H1 (cell line): ENCODE data around the gene SRP9. TPM values are rescaled to one million over a fixed set of nuclear protein-coding genes. Genes with fewer than 3 reads are reported as not detected.
"Not testable (repeated sequence)": the region's sequence is repeated elsewhere in the genome, so short reads cannot be mapped to it uniquely, and the experiment has no call there.

ENCODE experiments used
- CTCF ChIA-PET: fragments of 300-600 bp; sonication (Branson Sonifier 250); formaldehyde crosslinking; loops from one replicate; lab custom pipeline; 2021; ENCODE audit not compliant: partially characterized antibody; lab: Charles Lee
- POLR2A ChIA-PET: fragments of 300-600 bp; sonication (Branson Sonifier 250); formaldehyde crosslinking; loops from one replicate; lab custom pipeline; 2021; ENCODE audit warnings: inconsistent platforms; ENCODE audit not compliant: partially characterized antibody; lab: Charles Lee
- DNase-seq, 2 experiments: peaks; one replicate each; pipeline versions ENCODE4 v3.0.0 to v3.0.0-alpha.2; 2010 to 2022; ENCODE audit warnings: low spot score in 2 of 2, low read depth in 1 of 2, mixed read lengths in 1 of 2
- FAIRE-seq: peaks from 2 replicates; lab custom pipeline; 2011; peaks lifted over from hg19 to GRCh38; lab: Jason Lieb, UNC
- H2AFZ ChIP-seq: 2 replicates; pipeline ENCODE4 v1.8.1; 2012; ENCODE audit warnings: low read length, inconsistent platforms
- H2AK5ac ChIP-seq: 2 replicates; pipeline ENCODE4 v1.6.1; 2013; ENCODE audit warnings: low read depth, low read length
- H2BK120ac ChIP-seq: replicated peaks from 2 replicates; pipeline ENCODE3; 2013; ENCODE audit warnings: low read depth, low read length, inconsistent platforms
- H2BK12ac ChIP-seq: 2 replicates; pipeline ENCODE4 v1.6.1; 2013; ENCODE audit warnings: low read depth, low read length
- H2BK15ac ChIP-seq: 2 replicates; pipeline ENCODE4 v1.6.1; 2013; ENCODE audit warnings: low read length
- H2BK20ac ChIP-seq: 2 replicates; pipeline ENCODE4 v1.6.1; 2013; ENCODE audit warnings: low read length
- H2BK5ac ChIP-seq: 2 replicates; pipeline ENCODE4 v1.6.1; 2013; ENCODE audit warnings: low read depth, low read length
- H3K14ac ChIP-seq: 2 replicates; pipeline ENCODE4 v1.6.1; 2013; ENCODE audit warnings: inconsistent platforms; ENCODE audit not compliant: insufficient read length
- H3K18ac ChIP-seq: 2 replicates; pipeline ENCODE4 v1.6.1; 2013; ENCODE audit warnings: low read length; ENCODE audit errors: extremely low read depth
- H3K23ac ChIP-seq: 2 replicates; pipeline ENCODE4 v1.6.1; 2013; ENCODE audit warnings: inconsistent platforms; ENCODE audit not compliant: insufficient read length
- H3K23me2 ChIP-seq: 2 replicates; pipeline ENCODE4 v1.6.1; 2013; ENCODE audit warnings: low read depth, low read length
- H3K27ac ChIP-seq: 2 replicates; pipeline ENCODE4 v1.6.1; 2011; ENCODE audit warnings: low read depth, low read length, inconsistent platforms
- H3K27me3 ChIP-seq, 4 experiments: replicated peaks in 1 of 4; 1 replicate in 1 of 4; 2 replicates in 3 of 4; pipeline versions ENCODE4 v1.6.1 to v1.8.1; 2011 to 2013; ENCODE audit warnings: low read length in 3 of 4, mild to moderate bottlenecking in 3 of 4, inconsistent platforms in 2 of 4, mixed read lengths in 2 of 4, moderate library complexity in 1 of 4; ENCODE audit not compliant: control insufficient read depth in 3 of 4, insufficient read depth in 3 of 4; ENCODE audit errors: extremely low read depth in 1 of 4
- H3K36me3 ChIP-seq, 4 experiments: 2 replicates each; pipeline versions ENCODE4 v1.6.1 to v1.8.1; 2011 to 2013; ENCODE audit warnings: mild to moderate bottlenecking in 4 of 4, low read length in 3 of 4, moderate library complexity in 2 of 4, control low read depth in 1 of 4, inconsistent platforms in 1 of 4; ENCODE audit not compliant: insufficient read depth in 4 of 4, control insufficient read depth in 2 of 4
- H3K4ac ChIP-seq: replicated peaks from 2 replicates; pipeline ENCODE3; 2013; ENCODE audit warnings: low read length, low read depth, mixed read lengths, inconsistent platforms; ENCODE audit not compliant: insufficient read length
- H3K4me1 ChIP-seq, 4 experiments: replicated peaks in 1 of 4; 1 replicate in 1 of 4; 2 replicates in 3 of 4; pipeline versions ENCODE4 v1.6.1 to v1.8.1; 2011 to 2013; ENCODE audit warnings: low read length in 3 of 4, inconsistent platforms in 2 of 4, mixed read lengths in 1 of 4; ENCODE audit not compliant: insufficient read depth in 4 of 4, control insufficient read depth in 3 of 4
- H3K4me2 ChIP-seq, 2 experiments: 2 replicates each; pipeline versions ENCODE4 v1.6.1 to v1.8.1; 2011 to 2013; ENCODE audit warnings: low read depth in 2 of 2, low read length in 2 of 2, control low read depth in 1 of 2, inconsistent platforms in 1 of 2, mild to moderate bottlenecking in 1 of 2; ENCODE audit not compliant: insufficient read depth in 1 of 2
- H3K4me3 ChIP-seq, 4 experiments: fragments of 200-600, 300-600 bp in 1 of 4; sonication (generic), shearing (Covaris generic), sonication (Bioruptor Twin) in 1 of 4; 2 replicates each; pipeline versions ENCODE4 v1.5.1 to v1.8.1; 2011 to 2016; ENCODE audit warnings: low read length in 4 of 4, low read depth in 3 of 4, control low read depth in 2 of 4, inconsistent platforms in 2 of 4, mild to moderate bottlenecking in 2 of 4, mixed read lengths in 1 of 4, moderate library complexity in 1 of 4; ENCODE audit not compliant: insufficient read depth in 2 of 4; ENCODE audit errors: extremely low read depth in 1 of 4
- H3K56ac ChIP-seq: replicated peaks from 2 replicates; pipeline ENCODE3; 2013; ENCODE audit warnings: low read depth, mild to moderate bottlenecking, mixed read lengths, low read length, inconsistent platforms; ENCODE audit not compliant: insufficient read length
- H3K79me1 ChIP-seq: 2 replicates; pipeline ENCODE4 v1.6.1; 2013; ENCODE audit warnings: low read depth, low read length, control low read depth
- H3K79me2 ChIP-seq, 2 experiments: 2 replicates each; pipeline versions ENCODE4 v1.6.1 to v1.8.1; 2012 to 2013; ENCODE audit warnings: low read length in 2 of 2, mild to moderate bottlenecking in 2 of 2, inconsistent platforms in 1 of 2; ENCODE audit not compliant: insufficient read depth in 2 of 2, control insufficient read depth in 1 of 2
- H3K9ac ChIP-seq, 4 experiments: replicated peaks in 1 of 4; 1 replicate in 1 of 4; 2 replicates in 3 of 4; pipeline versions ENCODE4 v1.6.1 to v1.8.1; 2011 to 2013; ENCODE audit warnings: low read depth in 3 of 4, low read length in 3 of 4, control low read depth in 2 of 4, mild to moderate bottlenecking in 2 of 4, moderate library complexity in 2 of 4, inconsistent platforms in 1 of 4; ENCODE audit errors: extremely low read depth in 1 of 4
- H3K9me3 ChIP-seq, 2 experiments: 2 replicates each; pipeline versions ENCODE4 v1.6.1 to v1.8.1; 2012 to 2013; ENCODE audit warnings: mild to moderate bottlenecking in 2 of 2, moderate library complexity in 2 of 2, control low read depth in 1 of 2, inconsistent platforms in 1 of 2, low read depth in 1 of 2, low read length in 1 of 2, mixed read lengths in 1 of 2; ENCODE audit not compliant: insufficient read depth in 2 of 2
- H4K20me1 ChIP-seq, 2 experiments: replicated peaks in 1 of 2; 2 replicates each; pipeline versions ENCODE3 to v1.8.1; 2011 to 2013; ENCODE audit warnings: inconsistent platforms in 2 of 2, low read length in 2 of 2, mild to moderate bottlenecking in 1 of 2; ENCODE audit not compliant: insufficient read depth in 2 of 2, control insufficient read depth in 1 of 2
- H4K5ac ChIP-seq: 2 replicates; pipeline ENCODE4 v1.6.1; 2013; ENCODE audit warnings: low read length, low read depth, mixed read lengths, inconsistent platforms; ENCODE audit not compliant: insufficient read length
- H4K8ac ChIP-seq: 2 replicates; pipeline ENCODE4 v1.8.0; 2013; ENCODE audit warnings: mild to moderate bottlenecking, moderate library complexity, low read length, inconsistent platforms; ENCODE audit not compliant: insufficient read depth; ENCODE audit errors: extremely low read depth
- H4K91ac ChIP-seq: replicated peaks from 2 replicates; pipeline ENCODE3; 2013; ENCODE audit warnings: low read length, mixed read lengths, inconsistent platforms; ENCODE audit not compliant: insufficient read length
- GTF2F1 ChIP-seq: IDR thresholded peaks from 2 replicates; pipeline ENCODE4 v1.6.1; 2012; ENCODE audit warnings: low read depth, low read length, improper control_type of control experiment, borderline replicate concordance
- HDAC2 ChIP-seq, 2 experiments: fragments of 300-600 bp in 1 of 2; sonication (generic) in 1 of 2; IDR thresholded peaks; 2 replicates each; pipeline ENCODE4 v1.6.1; 2011 to 2012; ENCODE audit warnings: low read depth in 2 of 2, low read length in 2 of 2, mild to moderate bottlenecking in 2 of 2, moderate library complexity in 2 of 2, borderline replicate concordance in 1 of 2, inconsistent platforms in 1 of 2
- WGBS, 2 experiments: shearing (Covaris generic) in 1 of 2; methylation state at CpG; one replicate each; pipeline versions ENCODE4 v1.1.6 to v1.1.7; 2013 to 2015; ENCODE audit warnings: low lambda C conversion rate in 2 of 2, mixed read lengths in 2 of 2, inconsistent platforms in 1 of 2, low coverage in 1 of 2, missing lambda C conversion rate in 1 of 2; ENCODE audit not compliant: insufficient replicate concordance in 2 of 2, insufficient coverage in 1 of 2, insufficient read length in 1 of 2; ENCODE audit errors: extremely low coverage in 1 of 2, missing lambda C conversion rate in 1 of 2; 5-methylcytosine and 5-hydroxymethylcytosine counted together
- polyA plus RNA-seq, 7 experiments: library from polyadenylated mRNA; depleted of rRNA in 3 of 7; stranded (reverse) in 5 of 7; unstranded in 2 of 7; fragments of >200 nt in 5 of 7; fragments of 200-250 nt in 2 of 7; gene quantifications; 1 replicate in 5 of 7; 2 replicates in 1 of 7; 4 replicates in 1 of 7; pipeline versions ENCODE4 v1.2.1 to v1.2.3, GENCODE V29; 2011 to 2013; ENCODE audit warnings: missing spikeins in 2 of 7, mixed read lengths in 2 of 7
- total RNA-seq: library from RNA; stranded (reverse); fragmentation: NEBNext Ultra II Directional; extraction: Animal tissue kit (Norgen Biotek cat#: 25700); gene quantifications from 2 replicates; pipeline ENCODE4 v1.2.1, GENCODE V29; 2021

Gene SRP9
- total and polyA plus RNA-seq, 2 of the 8 experiments (the other 6 are each of a cell fraction or from before 2014, with no cell fraction given), result 446 to 572 TPM

GRCh38 chr1:225835856-225836255 lies 58.2 kb downstream of the SRP9 start (continued):
- no peak for TF ChIP-seq HDAC2 (IDR thresholded peaks at IDR 0.05; ENCODE audit: borderline replicate concordance in 1 of 2, low read depth in 2 of 2, low read length in 2 of 2)
- TF ChIP-seq GTF2F1, result no peak

GRCh38 chr1:225836296-225836695 lies 58.7 kb downstream of the SRP9 start:
- H4K8ac ChIP-seq, H2AK5ac ChIP-seq, H2BK20ac ChIP-seq, H3K79me1 ChIP-seq, H2BK5ac ChIP-seq, H3K23me2 ChIP-seq, H3K9me3 ChIP-seq, H2BK15ac ChIP-seq, H4K5ac ChIP-seq, H3K4me3 ChIP-seq, H2BK120ac ChIP-seq, H3K27ac ChIP-seq, FAIRE-seq, H3K23ac ChIP-seq, H4K91ac ChIP-seq, H2AFZ ChIP-seq, H3K14ac ChIP-seq, H2BK12ac ChIP-seq, H3K27me3 ChIP-seq, POLR2A ChIA-PET, H3K56ac ChIP-seq, H3K79me2 ChIP-seq, H3K4ac ChIP-seq, H3K4me2 ChIP-seq, H3K4me1 ChIP-seq, H4K20me1 ChIP-seq, H3K18ac ChIP-seq, DNase-seq, H3K9ac ChIP-seq: not testable (repeated sequence)
- peaks cover 0 to 29% (median 13%) of the 10 kb centered on the region in 4 experiments; a peak in 5 of 8 replicates for H3K36me3 ChIP-seq
- WGBS, 2 experiments, result 89% methylated on average over 4 of the region's 4 CpGs; no CpG with 5 or more reads in 1 of the 2 experiments
- CTCF ChIA-PET, result interaction anchor here (0.6 to 1.5 kb wide), 3 partner anchors 11 to 27 kb away, joined by 3 read pairs; no protein-coding TSS in a partner anchor
